ENCODE measurements around the gene GRID1.

Gene GRID1

GRCh38 chr10:85900487-85900886, 466.1 kb downstream of the GRID1 start:
- no peak for TF ChIP-seq EZH2 (IDR thresholded peaks at IDR 0.05; ENCODE audit: borderline replicate concordance, low read length)
- TF ChIP-seq, protein P1, sequence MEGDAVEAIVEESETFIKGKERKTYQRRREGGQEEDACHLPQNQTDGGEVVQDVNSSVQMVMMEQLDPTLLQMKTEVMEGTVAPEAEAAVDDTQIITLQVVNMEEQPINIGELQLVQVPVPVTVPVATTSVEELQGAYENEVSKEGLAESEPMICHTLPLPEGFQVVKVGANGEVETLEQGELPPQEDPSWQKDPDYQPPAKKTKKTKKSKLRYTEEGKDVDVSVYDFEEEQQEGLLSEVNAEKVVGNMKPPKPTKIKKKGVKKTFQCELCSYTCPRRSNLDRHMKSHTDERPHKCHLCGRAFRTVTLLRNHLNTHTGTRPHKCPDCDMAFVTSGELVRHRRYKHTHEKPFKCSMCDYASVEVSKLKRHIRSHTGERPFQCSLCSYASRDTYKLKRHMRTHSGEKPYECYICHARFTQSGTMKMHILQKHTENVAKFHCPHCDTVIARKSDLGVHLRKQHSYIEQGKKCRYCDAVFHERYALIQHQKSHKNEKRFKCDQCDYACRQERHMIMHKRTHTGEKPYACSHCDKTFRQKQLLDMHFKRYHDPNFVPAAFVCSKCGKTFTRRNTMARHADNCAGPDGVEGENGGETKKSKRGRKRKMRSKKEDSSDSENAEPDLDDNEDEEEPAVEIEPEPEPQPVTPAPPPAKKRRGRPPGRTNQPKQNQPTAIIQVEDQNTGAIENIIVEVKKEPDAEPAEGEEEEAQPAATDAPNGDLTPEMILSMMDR (IDR thresholded peaks at IDR 0.05; ENCODE audit: low read length): no peak
- no peaks in the 10 kb centered on the region for H3K36me3 ChIP-seq (ENCODE audit: insufficient read depth, low read length)
- no peaks in the 10 kb centered on the region for H3K27me3 ChIP-seq (ENCODE audit: insufficient read depth, low read length)
- no peaks in the 10 kb centered on the region for H4K20me1 ChIP-seq (ENCODE audit: insufficient read depth, low read length)
- H3K9me2 ChIP-seq (ENCODE audit: low read depth, low read length): no peaks in the 10 kb centered on the region
- no peaks in the 10 kb centered on the region for H3K79me2 ChIP-seq (ENCODE audit: insufficient read depth, low read length)
- H3K4me3 ChIP-seq (ENCODE audit: low read depth, low read length, poor library complexity, severe bottlenecking): no peak overlapping the region
- H3F3A ChIP-seq (ENCODE audit: insufficient read depth, low read length): no peaks in the 10 kb centered on the region
- H3K4me2 ChIP-seq (ENCODE audit: low read length): no peak overlapping the region
- H3K9ac ChIP-seq (ENCODE audit: low read length): no peak overlapping the region
- H2AFZ ChIP-seq (ENCODE audit: low read length): no peak overlapping the region
- H3K4me1 ChIP-seq (ENCODE audit: insufficient read depth, low read length, severe bottlenecking): no peaks in the 10 kb centered on the region
- H3K9me3 ChIP-seq (ENCODE audit: low read length): no peaks in the 10 kb centered on the region
- no peak overlapping the region for H3K27ac ChIP-seq (ENCODE audit: low read depth, low read length, poor library complexity, severe bottlenecking)

- no peak overlapping the region for H3K4me2 ChIP-seq (ENCODE audit: low read length)
- no peak overlapping the region for H3K27ac ChIP-seq (ENCODE audit: low read depth, low read length, poor library complexity, severe bottlenecking)
- H3K9me2 ChIP-seq (ENCODE audit: low read depth, low read length): no peaks in the 10 kb centered on the region
- H2AFZ ChIP-seq (ENCODE audit: low read length): no peak overlapping the region
- H3K79me2 ChIP-seq (ENCODE audit: insufficient read depth, low read length): no peaks in the 10 kb centered on the region
- H4K20me1 ChIP-seq (ENCODE audit: insufficient read depth, low read length): no peaks in the 10 kb centered on the region
- no peak overlapping the region for H3K9ac ChIP-seq (ENCODE audit: low read length)
- no peaks in the 10 kb centered on the region for H3K36me3 ChIP-seq (ENCODE audit: insufficient read depth, low read length)
- no peak for TF ChIP-seq EZH2 (IDR thresholded peaks at IDR 0.05; ENCODE audit: borderline replicate concordance, low read length)
- TF ChIP-seq, protein P1 (IDR thresholded peaks at IDR 0.05; ENCODE audit: low read length): no peak
- H3K27me3 ChIP-seq (ENCODE audit: insufficient read depth, low read length): no peaks in the 10 kb centered on the region
- no peaks in the 10 kb centered on the region for H3K4me1 ChIP-seq (ENCODE audit: insufficient read depth, low read length, severe bottlenecking)
- H3F3A ChIP-seq (ENCODE audit: insufficient read depth, low read length): no peaks in the 10 kb centered on the region
- H3K9me3 ChIP-seq (ENCODE audit: low read length): no peaks in the 10 kb centered on the region
- H3K4me3 ChIP-seq (ENCODE audit: low read depth, low read length, poor library complexity, severe bottlenecking): no peak overlapping the region
These were observed 466.5 kb downstream of the GRID1 start for GRCh38 chr10:85900061-85900460.

DNA sequence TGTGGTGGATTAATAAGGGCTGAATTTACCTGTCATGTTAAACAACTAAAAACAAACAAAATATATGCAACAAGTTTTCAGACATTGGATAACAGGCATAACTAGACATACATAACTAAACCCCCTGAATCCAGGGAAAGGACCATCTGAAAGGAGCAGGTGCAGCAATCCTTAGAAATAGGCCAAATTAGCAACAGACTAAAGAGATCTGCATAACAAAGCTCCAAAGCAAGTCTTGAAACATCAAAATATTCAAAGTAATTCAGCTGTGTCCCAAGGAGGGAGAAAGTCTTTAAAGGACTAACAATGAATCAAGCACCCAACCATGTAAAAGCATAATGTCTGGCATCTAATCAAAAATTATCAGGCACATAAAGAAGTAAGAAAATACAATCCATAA, 475.1 kb downstream of the GRID1 start:
- Histone ChIP-seq H4K20me1 (ENCODE audit: insufficient read depth, low read length) (no peaks in the 10 kb centered on the region), H3K79me2 (ENCODE audit: insufficient read depth, low read length) (no peaks in the 10 kb centered on the region), H3K9me3 (ENCODE audit: low read length) (no peaks in the 10 kb centered on the region), H3F3A (ENCODE audit: insufficient read depth, low read length) (no peaks in the 10 kb centered on the region), H3K4me1 (ENCODE audit: insufficient read depth, low read length, severe bottlenecking) (no peaks in the 10 kb centered on the region), H3K36me3 (ENCODE audit: insufficient read depth, low read length) (no peaks in the 10 kb centered on the region), H3K27me3 (ENCODE audit: insufficient read depth, low read length) (no peaks in the 10 kb centered on the region), H3K9me2 (ENCODE audit: low read depth, low read length) (no peaks in the 10 kb centered on the region), H3K27ac (ENCODE audit: low read depth, low read length, poor library complexity, severe bottlenecking) (no peak overlapping the region), H2AFZ (ENCODE audit: low read length) (no peak overlapping the region), H3K4me2 (ENCODE audit: low read length) (no peak overlapping the region), H3K9ac (ENCODE audit: low read length) (no peak overlapping the region), H3K4me3 (ENCODE audit: low read depth, low read length, poor library complexity, severe bottlenecking) (no peak overlapping the region)
- TF ChIP-seq EZH2 (IDR thresholded peaks at IDR 0.05; ENCODE audit: borderline replicate concordance, low read length): no peak
- TF ChIP-seq, protein P1 (IDR thresholded peaks at IDR 0.05; ENCODE audit: low read length): no peak
